ENCODE results near the gene CIDEC.

CIDEC gene

GRCh38 chr3:9888540-9888939 is 8.5 kb upstream of the CIDEC start:
- Histone ChIP-seq H3K9ac (ENCODE audit: low read length) (no peak overlapping the region), H3K4me2 (ENCODE audit: low read length) (no peak overlapping the region), H4K20me1 (ENCODE audit: insufficient read depth, low read length) (peaks cover 9% of the 10 kb centered on the region; the same call in 1 of the 2 replicates), H3K36me3 (replicated peaks; ENCODE audit: low read depth, low read length) (peaks cover 13% of the 10 kb centered on the region), H3K27ac (ENCODE audit: low read length) (no peak overlapping the region), H3K79me2 (ENCODE audit: low read length) (peaks cover 32% of the 10 kb centered on the region), H3K4me1 (ENCODE audit: low read length) (peaks cover 8% of the 10 kb centered on the region), H3K27me3 (ENCODE audit: low read depth, low read length) (no peaks in the 10 kb centered on the region), H3K4me3 (ENCODE audit: low read length) (no peak overlapping the region), H2AFZ (ENCODE audit: low read depth, low read length) (no peak overlapping the region), H3K9me3 (ENCODE audit: insufficient read depth, low read length) (no peaks in the 10 kb centered on the region)
- TF ChIP-seq CTCF (IDR thresholded peaks at IDR 0.05; ENCODE audit: low read depth, low read length) (no peak), EZH2phosphoT487 (IDR thresholded peaks at IDR 0.05; ENCODE audit: low read depth) (no peak)

GRCh38 chr3:9887480-9887879 is 7.4 kb upstream of the CIDEC start:
- H3K9ac ChIP-seq (ENCODE audit: low read length) = no peak overlapping the region
- H2AFZ ChIP-seq (ENCODE audit: low read depth, low read length) = no peak overlapping the region
- H3K4me3 ChIP-seq (ENCODE audit: low read length) = no peak overlapping the region
- no peak overlapping the region for H3K27ac ChIP-seq (ENCODE audit: low read length)
- H3K27me3 ChIP-seq (ENCODE audit: low read depth, low read length) = no peaks in the 10 kb centered on the region
- peaks cover 8% of the 10 kb centered on the region for H3K4me1 ChIP-seq (ENCODE audit: low read length)
- TF ChIP-seq EZH2phosphoT487 (IDR thresholded peaks at IDR 0.05; ENCODE audit: low read depth) (no peak), CTCF (IDR thresholded peaks at IDR 0.05; ENCODE audit: low read depth, low read length) (no peak)
- peaks cover 2% of the 10 kb centered on the region; the same call in 1 of the 2 replicates for H4K20me1 ChIP-seq (ENCODE audit: insufficient read depth, low read length)
- no peaks in the 10 kb centered on the region for H3K9me3 ChIP-seq (ENCODE audit: insufficient read depth, low read length)
- no peak overlapping the region for H3K4me2 ChIP-seq (ENCODE audit: low read length)
- peaks cover 21% of the 10 kb centered on the region for H3K79me2 ChIP-seq (ENCODE audit: low read length)
- peaks cover 2% of the 10 kb centered on the region for H3K36me3 ChIP-seq (replicated peaks; ENCODE audit: low read depth, low read length)

- TF ChIP-seq CTCF (IDR thresholded peaks at IDR 0.05; ENCODE audit: low read depth, low read length) = no peak
- TF ChIP-seq EZH2phosphoT487 (IDR thresholded peaks at IDR 0.05; ENCODE audit: low read depth) = no peak
- Histone ChIP-seq H3K4me2 (ENCODE audit: low read length) (no peak overlapping the region), H3K9ac (ENCODE audit: low read length) (no peak overlapping the region), H3K4me3 (ENCODE audit: low read length) (no peak overlapping the region), H3K27ac (ENCODE audit: low read length) (no peak overlapping the region), H3K4me1 (ENCODE audit: low read length) (peaks cover 5% of the 10 kb centered on the region; the same call in 1 of the 2 replicates), H3K79me2 (ENCODE audit: low read length) (peaks cover 10% of the 10 kb centered on the region), H3K27me3 (ENCODE audit: low read depth, low read length) (no peaks in the 10 kb centered on the region), H3K9me3 (ENCODE audit: insufficient read depth, low read length) (no peaks in the 10 kb centered on the region), H4K20me1 (ENCODE audit: insufficient read depth, low read length) (no peaks in the 10 kb centered on the region), H3K36me3 (replicated peaks; ENCODE audit: low read depth, low read length) (no peaks in the 10 kb centered on the region), H2AFZ (ENCODE audit: low read depth, low read length) (no peak overlapping the region)
These were observed 6.3 kb upstream of the CIDEC start for GRCh38 chr3:9886328-9886727.

GRCh38 chr3:9884555-9885165 is 4.6 kb upstream of the CIDEC start:
- H3K4me2 ChIP-seq (ENCODE audit: low read length) = no peak overlapping the region
- no peaks in the 10 kb centered on the region for H3K9me3 ChIP-seq (ENCODE audit: insufficient read depth, low read length)
- H3K4me1 ChIP-seq (ENCODE audit: low read length) = peaks cover 3% of the 10 kb centered on the region; the same call in 1 of the 2 replicates
- H3K4me3 ChIP-seq (ENCODE audit: low read length) = no peak overlapping the region
- no peak for TF ChIP-seq EZH2phosphoT487 (IDR thresholded peaks at IDR 0.05; ENCODE audit: low read depth)
- TF ChIP-seq CTCF (IDR thresholded peaks at IDR 0.05; ENCODE audit: low read depth, low read length) = no peak
- H3K36me3 ChIP-seq (replicated peaks; ENCODE audit: low read depth, low read length) = no peaks in the 10 kb centered on the region
- H3K9ac ChIP-seq (ENCODE audit: low read length) = no peak overlapping the region
- H3K27me3 ChIP-seq (ENCODE audit: low read depth, low read length) = no peaks in the 10 kb centered on the region
- H4K20me1 ChIP-seq (ENCODE audit: insufficient read depth, low read length) = no peaks in the 10 kb centered on the region
- no peak overlapping the region for H3K27ac ChIP-seq (ENCODE audit: low read length)
- no peaks in the 10 kb centered on the region for H3K79me2 ChIP-seq (ENCODE audit: low read length)
- H2AFZ ChIP-seq (ENCODE audit: low read depth, low read length) = no peak overlapping the region; the same call in 1 of the 2 replicates

Measured in OCI-LY3 (cell line).